Activated CD8-positive, alpha-beta memory T cell treated with anti-CD3 and anti-CD28 coated beads, Interleukin-2, amount 50 U/mL, for 1 hour (primary cell): ENCODE measurements around the gene AGAP1.

Source experiments
- DNase-seq: peaks from one replicate; pipeline ENCODE4 v3.0.0-alpha.2; 2020; ENCODE audit errors: extremely low read depth

AGAP1 gene

DNA sequence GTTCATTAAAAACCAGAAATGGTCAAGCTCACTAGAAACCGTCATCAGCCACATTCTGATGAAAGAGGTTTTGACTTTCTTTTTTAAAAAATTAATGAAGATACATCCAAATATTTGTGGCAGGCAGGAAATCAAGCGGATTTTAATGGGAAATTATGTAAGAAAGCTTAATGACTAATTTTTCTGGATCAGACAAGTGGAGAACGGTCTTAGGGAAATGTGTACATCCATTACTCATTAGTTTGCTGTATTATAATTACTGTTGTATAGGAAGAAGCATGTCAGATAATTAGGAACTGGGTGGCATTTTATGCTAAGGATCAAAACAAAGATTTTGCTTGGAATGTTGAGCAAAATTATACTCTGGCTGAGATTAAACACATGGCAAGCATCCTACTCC lies 39.4 kb downstream of the AGAP1 start:
- no peak for DNase-seq

GRCh38 chr2:235533616-235534385 lies 40.0 kb downstream of the AGAP1 start:
- DNase-seq = no peak

- no peak for DNase-seq
Observed at GRCh38 chr2:235534678-235535422, 41.0 kb downstream of the AGAP1 start.

DNA sequence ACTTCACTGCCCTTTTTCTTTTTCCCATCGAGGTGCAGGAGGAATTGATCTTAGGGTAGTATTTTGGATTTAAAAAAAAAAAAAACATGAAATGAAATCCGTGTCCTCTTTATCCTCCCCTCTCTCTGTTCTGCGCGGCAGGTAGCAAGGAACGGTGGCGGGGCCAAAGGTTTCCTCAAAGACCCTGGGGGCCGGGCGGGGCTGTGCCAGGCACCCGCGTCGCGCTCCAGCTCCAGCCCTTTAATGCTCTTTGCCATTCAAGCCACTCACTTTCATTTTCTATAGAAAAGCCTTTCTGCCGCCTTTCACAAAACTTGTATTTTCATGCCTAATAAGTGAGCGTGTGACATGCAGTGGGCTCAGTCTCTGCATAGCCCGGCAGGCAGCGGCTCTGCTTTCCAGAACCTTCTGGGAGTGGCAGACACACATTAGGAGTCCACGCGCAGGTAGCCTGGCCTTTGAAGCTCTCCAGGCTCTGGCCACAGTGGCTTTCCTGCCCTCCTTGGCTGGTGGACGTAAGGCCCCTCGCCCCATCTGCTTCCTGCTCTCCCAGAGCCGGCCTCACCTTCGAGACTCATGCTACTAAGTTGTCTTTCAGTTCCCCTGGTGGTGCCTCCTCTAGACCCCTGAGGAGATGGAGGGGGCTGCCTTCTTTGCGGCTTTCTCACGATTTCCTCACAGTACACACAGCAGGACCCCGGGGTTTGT lies 41.7 kb downstream of the AGAP1 start:
- DNase-seq = no peak

GRCh38 chr2:235536711-235537110 lies 42.9 kb downstream of the AGAP1 start:
- DNase-seq = no peak

- no peak for DNase-seq
Observed at GRCh38 chr2:235537186-235537585, 43.3 kb downstream of the AGAP1 start.

DNA sequence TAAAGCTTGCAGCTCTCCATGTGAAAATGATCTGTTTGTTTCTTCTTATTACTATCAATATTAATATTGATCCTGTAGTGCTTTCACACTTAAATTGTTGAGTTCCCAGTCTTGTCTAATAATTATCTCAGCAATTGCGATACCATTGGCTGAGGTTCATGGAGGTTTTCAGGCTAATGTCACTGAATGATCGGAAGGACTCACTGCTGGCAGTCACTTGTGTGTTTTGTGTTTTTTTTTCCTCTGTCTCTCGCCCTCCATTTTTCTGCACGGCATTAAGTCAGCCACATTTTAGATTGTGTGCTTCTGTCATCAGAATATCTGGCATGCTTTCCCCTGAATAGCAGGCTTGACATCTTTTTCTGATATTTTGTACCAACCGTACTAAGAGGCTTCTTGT lies 43.7 kb downstream of the AGAP1 start:
- no peak for DNase-seq

GRCh38 chr2:235538144-235538639 lies 44.3 kb downstream of the AGAP1 start:
- no peak for DNase-seq

DNA sequence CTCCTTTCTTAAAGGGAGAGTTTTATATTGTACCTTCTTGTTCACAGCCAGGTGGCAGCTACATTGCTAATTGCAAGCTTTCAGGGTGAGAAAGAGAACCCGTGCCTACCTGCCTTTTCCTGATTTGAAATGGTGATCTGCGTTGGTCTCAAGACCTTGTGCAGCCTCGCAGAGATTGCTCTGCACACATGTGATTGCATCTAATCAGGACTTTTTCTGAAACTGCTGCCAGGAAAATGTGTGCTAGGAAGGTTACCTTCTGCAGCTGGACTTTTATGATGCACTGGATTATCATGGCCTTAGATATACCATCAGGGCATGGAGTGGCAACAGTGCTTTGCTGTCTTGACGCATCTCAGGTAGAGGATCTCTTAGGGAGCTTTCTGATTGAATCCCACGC lies 45.1 kb downstream of the AGAP1 start:
- no peak for DNase-seq

DNA sequence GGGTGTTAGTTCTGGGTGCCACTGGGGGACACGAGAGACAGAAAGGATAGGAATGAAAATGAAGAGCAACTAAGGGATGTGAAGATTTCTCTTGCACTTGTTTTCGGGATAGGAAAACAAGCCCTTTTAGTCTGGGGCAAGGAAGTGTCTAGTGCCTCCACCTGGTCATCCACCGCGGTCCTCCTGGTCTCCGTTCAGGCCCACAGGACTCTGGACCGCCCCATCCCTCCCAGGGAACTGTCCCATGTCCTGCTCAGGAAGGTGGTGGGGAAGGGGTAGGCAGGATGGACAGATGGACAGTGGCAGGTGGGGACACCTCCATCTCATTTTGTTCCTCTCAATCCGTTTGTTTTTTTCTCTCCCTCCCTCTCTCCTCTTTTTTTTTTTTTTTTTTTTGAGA lies 45.9 kb downstream of the AGAP1 start:
- DNase-seq = no peak

DNA sequence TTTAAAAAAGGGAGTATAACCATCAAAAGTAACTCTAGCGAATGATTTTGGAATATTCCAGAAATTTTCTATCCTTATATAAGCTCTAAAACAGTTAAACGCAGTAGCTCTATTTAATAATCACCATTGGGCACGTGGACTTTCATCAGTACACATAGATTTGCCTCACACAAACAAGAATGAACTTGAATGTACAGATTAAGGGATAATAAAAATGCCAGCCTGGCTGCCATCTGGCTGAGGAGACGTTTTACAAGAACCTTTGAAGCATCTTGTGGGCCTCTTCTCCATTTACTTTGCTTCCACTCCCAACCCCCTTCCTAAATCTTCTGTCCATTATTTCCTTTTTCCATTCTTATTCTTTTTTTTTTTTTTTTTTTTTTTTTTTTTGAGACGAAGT lies 47.2 kb downstream of the AGAP1 start:
- no peak for DNase-seq

- DNase-seq = no peak
Observed at GRCh38 chr2:235541838-235542549, 48.2 kb downstream of the AGAP1 start.

- no peak for DNase-seq
Observed at GRCh38 chr2:235542733-235543127, 48.9 kb downstream of the AGAP1 start.

DNA sequence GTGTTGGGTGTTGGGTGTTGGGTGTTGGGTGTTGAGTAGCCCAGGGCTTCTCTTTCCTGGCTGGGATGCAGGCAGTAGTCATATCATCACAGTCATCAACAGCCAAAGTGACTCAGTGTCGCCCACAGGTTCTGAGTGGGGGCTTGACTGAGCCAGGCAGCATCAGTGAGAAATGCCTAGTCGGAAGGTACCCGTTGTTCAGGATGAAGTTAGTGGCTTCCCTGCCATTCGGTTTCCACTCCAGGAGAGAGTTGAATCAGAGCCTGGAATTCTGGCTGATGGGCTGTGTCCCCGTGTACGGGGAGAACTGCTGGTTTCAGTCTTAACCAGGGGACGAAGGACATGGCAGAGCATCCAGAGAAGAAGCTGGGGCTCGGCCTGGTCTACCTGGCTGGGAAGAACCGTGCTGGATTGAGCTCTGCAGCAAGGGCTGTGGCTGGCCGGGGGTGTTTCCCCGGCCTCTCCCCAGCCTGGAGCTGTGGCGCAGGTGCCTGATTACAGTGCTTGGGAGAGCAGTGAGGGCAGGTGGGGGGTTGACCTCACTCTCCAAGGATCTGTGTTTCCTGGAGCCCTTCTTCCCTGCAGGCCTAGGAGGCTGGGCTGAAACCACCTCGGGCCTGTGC lies 49.4 kb downstream of the AGAP1 start:
- DNase-seq = no peak

GRCh38 chr2:235543851-235544688 lies 50.2 kb downstream of the AGAP1 start:
- DNase-seq = no peak

DNA sequence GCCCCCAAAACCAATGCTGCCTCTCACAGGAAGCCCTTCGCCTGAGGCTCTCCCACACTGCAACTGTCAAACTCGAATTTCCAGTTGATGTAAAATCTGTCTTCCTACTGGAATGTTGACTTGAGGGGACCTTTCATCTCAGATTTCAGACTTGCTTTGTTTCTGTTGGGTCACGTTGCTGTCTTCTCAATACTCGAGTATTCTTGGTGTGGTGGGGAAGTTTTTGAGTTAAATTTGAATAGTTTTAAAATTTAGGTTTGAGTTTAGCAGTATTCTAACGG lies 50.8 kb downstream of the AGAP1 start:
- DNase-seq = no peak

DNA sequence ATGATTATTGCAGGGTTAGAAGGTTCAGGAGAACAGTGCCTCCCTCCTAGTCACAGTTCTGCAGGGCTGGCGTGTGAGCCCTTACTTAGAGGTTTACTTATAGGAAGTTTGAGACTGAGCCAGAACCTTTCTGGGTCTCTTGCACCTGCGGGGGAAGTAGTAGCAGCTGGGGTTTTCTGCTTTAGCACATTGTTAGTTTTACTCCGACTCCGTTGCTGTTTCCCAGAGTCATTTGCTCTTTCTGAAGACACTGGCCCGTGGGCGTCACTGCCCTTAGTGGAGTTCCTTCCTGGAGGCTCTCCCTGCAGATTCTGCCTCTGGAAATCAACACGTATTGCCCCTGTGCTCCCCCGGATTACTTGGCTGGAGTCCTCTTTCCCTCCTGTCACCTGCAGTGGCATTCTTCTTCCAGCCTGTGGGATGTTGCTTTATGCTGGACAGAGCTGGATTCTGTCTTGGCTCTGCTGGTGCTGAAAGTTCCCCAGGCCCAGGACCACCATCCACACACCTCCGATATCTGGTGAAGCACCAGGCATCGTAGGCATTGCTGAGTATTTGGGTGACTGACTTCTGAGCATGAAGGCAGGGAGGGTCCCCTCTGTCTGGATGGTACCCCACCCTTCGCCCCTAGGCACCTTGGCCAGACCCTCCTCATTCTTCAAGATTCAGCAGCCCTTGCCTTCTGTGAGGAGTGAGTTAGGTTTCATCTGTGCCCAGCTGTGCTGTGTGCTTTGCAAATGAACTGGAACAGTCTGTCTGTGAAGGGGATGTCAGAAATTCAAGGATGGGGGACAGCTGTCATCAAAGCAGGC lies 51.7 kb downstream of the AGAP1 start:
- no peak for DNase-seq

GRCh38 chr2:235546151-235546435 lies 52.2 kb downstream of the AGAP1 start:
- DNase-seq = no peak

DNA sequence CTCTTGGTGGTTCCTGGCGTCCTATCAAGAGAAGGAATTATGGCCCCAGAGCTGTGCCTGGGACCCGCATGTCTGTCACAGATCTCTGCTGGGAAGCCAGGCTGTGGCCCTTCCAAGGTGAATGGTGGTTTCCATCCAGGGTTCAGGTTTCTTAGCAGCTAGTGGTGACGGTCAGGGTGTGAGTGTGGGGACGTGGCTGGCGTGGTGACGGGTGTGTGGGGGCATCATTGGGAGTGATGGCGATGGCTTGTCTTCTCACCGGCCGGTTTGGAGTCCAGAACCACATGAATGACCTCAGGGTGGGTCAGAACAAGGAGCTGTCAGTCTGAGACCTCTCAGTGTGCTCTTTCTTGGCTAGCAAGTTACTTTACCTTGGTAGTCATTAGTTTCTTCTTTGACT lies 52.6 kb downstream of the AGAP1 start:
- no peak for DNase-seq

DNA sequence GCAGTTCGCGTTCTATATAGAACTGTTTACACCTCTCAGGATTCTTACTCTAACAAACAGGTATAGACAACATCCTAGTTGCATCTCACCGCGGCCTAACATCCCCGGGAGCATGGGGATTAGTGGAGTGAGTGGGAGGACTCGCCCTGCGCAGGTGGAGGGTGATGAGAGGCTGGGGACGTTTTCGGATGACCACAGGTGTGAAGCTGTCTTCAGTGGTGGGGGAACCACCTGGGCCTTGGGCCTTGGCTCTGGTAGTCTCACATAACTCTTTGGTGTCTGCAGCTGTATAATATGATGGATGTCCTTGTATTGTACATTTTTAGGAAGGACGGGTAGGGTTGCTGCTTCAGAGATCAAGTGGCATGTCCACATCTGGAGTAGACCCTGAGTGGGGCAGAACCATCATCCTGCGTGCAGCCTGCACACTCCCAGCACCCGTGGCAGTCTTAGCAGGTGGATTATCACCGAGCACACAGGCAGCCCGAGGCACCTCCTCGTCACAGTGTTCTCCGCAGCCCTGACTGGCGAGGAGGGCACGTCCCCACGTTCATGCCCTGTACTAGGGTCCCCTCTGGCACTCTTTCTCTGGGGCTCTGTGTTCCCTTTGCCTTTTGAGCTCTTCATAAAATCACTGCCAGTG lies 56.0 kb downstream of the AGAP1 start:
- DNase-seq = no peak
